Measurements from ENCODE around the gene RPS15A.

The RPS15A gene

DNA sequence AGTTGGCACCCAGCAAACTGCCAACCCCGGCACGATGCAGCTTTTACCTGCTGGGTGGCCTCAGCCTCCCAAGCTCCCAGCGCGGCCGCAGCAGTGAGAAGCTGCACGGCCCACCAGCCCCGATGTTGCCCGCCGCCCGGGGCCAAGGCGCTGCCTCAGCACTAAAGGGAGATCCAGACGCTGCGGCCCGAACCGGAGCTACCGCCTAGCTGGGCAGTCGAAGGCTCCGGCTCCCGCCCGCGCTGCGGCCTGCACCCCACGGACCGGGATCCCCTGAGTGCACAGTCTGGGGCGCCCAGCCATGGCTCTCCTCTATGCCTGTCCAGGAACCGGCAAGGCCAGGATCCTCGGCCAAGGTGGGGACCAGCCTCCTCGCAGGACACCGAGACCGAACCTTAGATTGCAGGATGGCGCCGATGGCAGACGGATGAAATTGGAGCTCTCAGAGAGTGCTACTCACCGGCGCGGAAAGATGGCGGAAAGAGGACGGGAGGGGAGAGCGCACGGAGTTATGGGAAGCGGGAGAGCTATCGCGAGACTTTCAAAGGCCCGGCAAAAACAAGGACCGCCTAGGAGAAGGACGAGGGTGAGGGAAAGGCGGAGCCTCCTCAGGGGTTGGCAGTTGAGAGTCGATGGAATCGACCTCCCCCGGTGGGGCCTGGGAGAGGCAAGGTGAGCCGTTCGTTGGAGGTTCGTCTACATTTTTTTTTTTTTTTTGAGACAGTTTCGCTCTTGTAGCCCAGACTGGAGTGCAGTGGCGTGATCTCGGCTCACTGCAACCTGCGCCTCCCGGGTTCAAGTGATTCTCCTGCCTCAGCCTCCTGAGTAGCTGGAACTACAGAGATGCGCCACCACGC lies at the start of gene RPS15A:
TSS of gene RPS15A (minus strand) at position 485 of the 857 bp plus-strand sequence. CDS start 1,221 bp downstream, outside the sequence.
- peak; percentile 64 for DNase-seq (ENCODE audit: low read depth)

- DNase-seq (ENCODE audit: low read depth): no peak
Measured at GRCh38 chr16:18839555-18839954, 49.4 kb upstream of the RPS15A start.

DNA sequence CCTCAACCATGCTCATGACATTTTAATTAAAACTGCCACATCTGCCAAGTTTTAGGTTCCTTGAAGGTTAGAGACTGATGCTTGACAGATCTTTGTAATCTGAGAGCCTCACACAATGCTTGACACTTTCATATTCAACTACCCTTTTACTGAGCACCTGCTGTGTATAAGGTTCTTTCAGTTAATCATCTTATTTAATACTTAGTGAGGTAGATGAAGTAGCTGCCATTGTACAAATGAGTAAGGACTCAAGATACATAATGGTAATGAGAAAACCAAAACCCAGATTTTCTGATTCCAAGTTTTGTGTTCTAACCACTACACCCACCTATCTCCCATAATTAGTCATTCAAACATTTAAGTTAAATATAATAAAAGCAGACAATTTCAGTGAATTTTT lies 46.6 kb upstream of the RPS15A start:
- DNase-seq (ENCODE audit: low read depth): no peak

DNA sequence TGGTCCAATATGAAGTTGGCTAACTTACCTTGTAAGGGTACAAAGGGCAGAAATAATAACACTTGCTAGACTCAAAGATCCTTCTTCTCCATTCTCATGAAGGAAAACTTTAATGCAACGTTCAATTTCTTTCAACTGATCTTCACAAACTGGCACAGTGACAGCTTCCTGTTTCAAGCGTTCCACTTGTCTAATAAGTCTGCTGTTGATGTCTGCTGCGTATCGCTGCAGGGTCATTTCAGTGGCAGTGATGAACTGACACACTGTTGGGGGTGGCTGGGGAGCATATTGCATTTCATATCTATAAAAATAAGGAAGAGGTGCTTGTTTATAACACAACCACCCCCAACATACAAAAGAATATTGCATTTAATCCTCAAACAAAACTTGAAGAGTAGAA lies 44.7 kb upstream of the RPS15A start:
- no peak for DNase-seq (ENCODE audit: low read depth)

- no peak for DNase-seq (ENCODE audit: low read depth)
Measured at GRCh38 chr16:18833707-18834505, 43.8 kb upstream of the RPS15A start.

DNA sequence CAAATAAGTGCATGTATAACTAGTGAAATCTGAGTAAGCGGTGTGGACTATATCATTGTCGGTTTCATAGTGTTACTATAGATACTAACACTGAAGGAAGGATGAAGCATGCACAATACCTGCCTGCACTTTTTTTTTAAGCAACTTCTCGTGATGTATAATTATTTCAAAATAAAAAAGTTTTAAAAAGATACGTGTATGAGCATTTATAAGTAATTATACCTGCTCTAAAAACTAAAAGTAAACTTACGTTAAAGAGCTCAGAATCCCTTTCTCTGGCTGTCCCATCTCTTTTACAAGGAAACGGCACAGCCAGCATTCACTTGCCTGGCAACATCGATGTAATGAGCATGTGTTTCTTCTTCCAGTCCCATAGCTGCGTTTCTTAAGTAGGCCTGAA lies 42.5 kb upstream of the RPS15A start:
- no peak for DNase-seq (ENCODE audit: low read depth)

GRCh38 chr16:18832006-18832405 lies 41.9 kb upstream of the RPS15A start:
- DNase-seq (ENCODE audit: low read depth): no peak

DNA sequence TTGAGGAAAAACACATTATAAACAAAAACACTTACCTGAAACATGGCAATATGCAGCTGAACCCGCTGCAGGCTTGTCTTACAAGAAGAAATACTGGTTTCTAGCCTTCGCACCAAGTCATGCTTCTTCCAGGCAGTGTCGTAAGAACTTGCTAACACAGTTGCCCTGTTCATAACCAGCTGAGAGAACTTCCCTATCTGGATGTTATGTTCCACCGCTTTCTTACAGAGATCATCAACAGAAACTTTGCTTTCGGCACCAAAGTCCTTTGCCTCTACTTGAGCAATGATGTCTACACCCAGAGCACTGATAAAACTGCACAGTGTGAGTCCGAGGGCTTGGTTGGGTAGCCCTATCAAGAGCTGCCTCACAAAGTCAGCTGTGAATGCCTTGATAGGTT lies 39.1 kb upstream of the RPS15A start:
- DNase-seq (ENCODE audit: low read depth): no peak

- DNase-seq (ENCODE audit: low read depth): no peak
Measured at GRCh38 chr16:18827890-18828289, 37.8 kb upstream of the RPS15A start.

- no peak for DNase-seq (ENCODE audit: low read depth)
Measured at GRCh38 chr16:18816286-18816685, 26.2 kb upstream of the RPS15A start.

- DNase-seq (ENCODE audit: low read depth): no peak
Measured at GRCh38 chr16:18811925-18812324, 21.8 kb upstream of the RPS15A start.

GRCh38 chr16:18809165-18809564 lies 19.0 kb upstream of the RPS15A start:
- DNase-seq (ENCODE audit: low read depth): no peak

DNA sequence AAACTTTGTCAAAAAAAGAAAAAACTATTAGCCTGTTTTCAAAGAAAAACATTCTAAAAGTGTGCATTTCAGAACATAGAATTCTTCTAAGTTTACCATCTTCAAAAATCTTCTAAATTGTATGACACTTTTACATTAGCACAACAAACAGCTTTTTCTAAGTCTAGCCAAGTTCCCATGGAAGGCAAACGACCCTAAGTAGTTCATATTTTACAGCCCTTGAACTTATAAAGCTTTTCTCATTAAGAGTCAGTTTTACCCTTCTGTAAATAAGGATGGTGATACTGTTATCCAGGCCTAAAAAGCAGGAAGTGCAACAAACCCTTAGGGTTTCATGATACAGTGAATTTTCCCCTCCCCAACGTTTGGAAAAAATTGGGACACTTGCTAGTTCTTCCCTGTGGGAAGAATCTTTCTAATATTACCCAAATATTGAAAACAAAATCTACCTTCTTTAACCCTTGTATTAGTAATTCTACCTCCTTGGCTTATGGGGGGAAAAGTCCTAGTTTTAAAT lies 15.2 kb upstream of the RPS15A start:
- DNase-seq (ENCODE audit: low read depth): no peak

- no peak for DNase-seq (ENCODE audit: low read depth)
Measured at GRCh38 chr16:18804540-18804939, 14.4 kb upstream of the RPS15A start.

DNA sequence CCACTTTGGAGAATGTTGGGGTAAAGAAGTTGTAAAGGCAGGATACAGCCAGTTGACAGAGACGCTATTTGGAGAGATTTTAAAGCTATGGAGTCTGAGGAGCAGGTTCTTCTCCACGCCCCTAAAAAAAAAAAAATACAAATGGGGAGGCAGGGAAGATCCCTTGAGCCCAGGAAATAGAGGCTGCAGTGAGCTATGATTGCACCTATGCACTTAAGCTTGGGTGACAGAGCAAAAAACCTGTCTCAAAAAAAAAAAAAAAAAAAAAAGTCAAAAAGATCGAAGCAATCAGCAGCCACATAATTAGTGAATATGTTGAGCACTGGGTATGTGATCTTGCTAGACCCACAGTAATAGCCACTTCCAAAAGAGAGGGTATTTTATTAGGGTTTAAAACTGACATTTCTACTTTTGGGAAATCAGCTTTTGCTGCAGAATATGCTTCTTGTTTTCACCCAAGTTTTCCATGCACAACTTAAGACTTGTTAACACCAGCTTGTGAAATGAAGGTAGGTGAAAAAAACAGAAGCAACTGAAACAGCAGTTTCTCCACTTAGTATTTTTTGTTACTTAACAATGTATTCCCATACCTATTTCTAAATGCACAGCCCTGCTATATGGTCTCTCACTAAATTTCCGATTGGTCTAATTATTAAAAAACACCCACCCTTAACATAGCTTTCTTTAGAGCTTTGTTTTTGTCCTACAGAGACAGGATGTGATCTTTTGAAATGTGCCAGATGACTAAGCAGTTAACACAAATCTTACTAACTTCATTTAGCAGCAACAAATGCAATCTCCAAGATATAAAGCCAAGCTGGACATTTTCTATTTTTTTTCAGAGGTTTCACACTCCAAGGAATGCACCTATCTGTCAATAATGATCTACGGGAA lies 13.7 kb upstream of the RPS15A start:
- DNase-seq (ENCODE audit: low read depth): no peak

- no peak for DNase-seq (ENCODE audit: low read depth)
Measured at GRCh38 chr16:18802767-18803343, 12.7 kb upstream of the RPS15A start.

DNA sequence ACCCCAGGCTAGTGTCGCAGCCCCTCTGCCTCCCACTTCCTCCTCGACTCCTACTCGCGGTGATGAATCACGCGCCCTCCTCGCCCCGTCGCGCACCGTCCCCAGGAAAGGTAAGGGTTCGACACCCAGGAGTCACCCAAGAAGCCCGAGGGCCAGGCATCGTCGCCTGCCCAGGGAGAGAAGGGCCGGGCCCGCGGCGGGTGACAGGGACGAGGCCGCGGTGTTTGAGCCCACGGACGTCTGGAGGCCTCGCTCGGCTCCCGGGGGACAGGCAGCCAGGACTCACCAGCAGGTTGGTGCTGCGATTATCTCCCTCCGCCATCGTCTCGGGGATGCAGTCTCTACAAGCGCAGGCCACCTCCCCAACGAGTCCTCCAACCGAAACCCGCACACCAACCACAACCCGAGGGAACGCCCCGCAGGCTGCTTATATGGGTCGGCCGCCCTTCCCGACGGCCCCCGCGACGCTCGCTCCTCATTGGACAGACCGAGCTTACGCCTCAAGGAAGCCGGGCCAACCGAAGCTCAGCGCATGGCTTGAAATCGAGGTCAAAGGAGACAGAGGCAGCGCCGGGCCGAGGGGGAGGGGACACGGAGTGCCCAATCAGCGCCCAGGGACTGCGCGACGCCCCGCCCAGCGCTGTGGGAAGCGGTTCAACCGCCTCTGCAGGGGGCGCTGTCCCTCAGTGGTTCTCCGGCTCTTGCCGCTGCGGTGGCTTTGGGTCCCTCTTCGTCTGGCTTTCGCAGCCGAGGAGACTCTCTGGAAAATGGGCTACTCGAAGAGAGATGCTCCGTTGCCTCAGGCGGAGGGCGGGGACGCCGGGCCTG lies 11.2 kb upstream of the RPS15A start, which contains the start of gene ARL6IP1:
TSS of gene ARL6IP1 (minus strand) at position 405 of the 828 bp plus-strand sequence. CDS start at position 322, 83 bp downstream.
- peak; percentile 95 for DNase-seq (ENCODE audit: low read depth)

DNA sequence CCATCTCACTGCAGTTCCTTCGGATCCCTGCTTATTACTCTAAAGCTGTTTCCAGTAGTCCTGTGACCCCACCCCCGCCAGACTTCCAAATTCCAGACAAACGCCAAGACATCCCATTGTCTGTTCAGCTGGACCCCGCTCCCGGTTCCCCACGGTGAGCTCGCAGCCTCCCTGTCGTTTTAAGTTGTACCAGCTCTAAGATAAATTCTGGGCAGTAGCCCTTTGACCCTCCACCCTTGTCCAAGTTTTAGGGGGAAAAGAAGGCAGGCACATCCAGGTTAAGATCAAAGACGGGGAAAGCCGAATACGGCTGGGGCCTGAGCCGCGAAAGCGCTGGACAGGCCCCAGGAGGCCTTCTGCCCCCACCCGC lies 10.6 kb upstream of the RPS15A start:
- no peak for DNase-seq (ENCODE audit: low read depth)

- DNase-seq (ENCODE audit: low read depth): no peak
Measured at GRCh38 chr16:18800293-18800692, 10.2 kb upstream of the RPS15A start.

GRCh38 chr16:18799500-18799899 lies 9.4 kb upstream of the RPS15A start:
- DNase-seq (ENCODE audit: low read depth): no peak

DNA sequence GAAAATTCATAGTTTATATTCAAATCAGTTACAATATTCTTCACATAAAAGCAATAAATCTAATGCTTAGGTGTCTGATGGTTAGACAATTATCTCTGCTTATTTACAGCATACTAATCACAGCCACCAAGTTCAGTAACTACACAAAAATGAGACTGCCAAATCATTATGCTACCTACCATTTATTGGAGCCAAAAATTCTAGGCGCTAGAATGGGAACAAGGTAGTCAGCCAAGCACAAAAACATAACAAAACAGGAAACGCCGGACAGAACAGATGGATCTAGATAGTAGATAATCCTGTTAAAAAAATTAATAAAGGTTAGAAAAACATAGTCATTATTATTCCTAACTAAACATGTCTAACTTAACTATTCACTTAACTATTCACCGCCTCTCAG lies 7.6 kb upstream of the RPS15A start:
- no peak for DNase-seq (ENCODE audit: low read depth)
